Activated naive CD4-positive, alpha-beta T cell treated with Interleukin-2 at 50 U/mL for 16 hours (primary cell): ENCODE measurements around the gene MIER1.
"Not testable (repeated sequence)": the region's sequence is repeated elsewhere in the genome, so short reads cannot be mapped to it uniquely, and the experiment has no call there.

Experiments used
- DNase-seq: peaks from one replicate; pipeline ENCODE4 v3.0.0-alpha.2; 2020

Gene MIER1

GRCh38 chr1:66924756-66925557, at the start of gene MIER1, which contains the start of gene DNAI4:
Gene MIER1, plus strand, starts transcription at chr1:66924990. Its CDS starts 39 bp downstream, at chr1:66925029.
Gene DNAI4, minus strand, starts transcription at chr1:66924856. Its CDS starts 25 bp downstream, at chr1:66924831.
- peak; percentile 99 for DNase-seq

GRCh38 chr1:66876664-66877063, 48.1 kb upstream of the MIER1 start:
- no peak for DNase-seq

GRCh38 chr1:66889030-66889429, 35.8 kb upstream of the MIER1 start:
- DNase-seq, result no peak

- no peak for DNase-seq
Measured at GRCh38 chr1:66890621-66891020, 34.2 kb upstream of the MIER1 start.

DNA sequence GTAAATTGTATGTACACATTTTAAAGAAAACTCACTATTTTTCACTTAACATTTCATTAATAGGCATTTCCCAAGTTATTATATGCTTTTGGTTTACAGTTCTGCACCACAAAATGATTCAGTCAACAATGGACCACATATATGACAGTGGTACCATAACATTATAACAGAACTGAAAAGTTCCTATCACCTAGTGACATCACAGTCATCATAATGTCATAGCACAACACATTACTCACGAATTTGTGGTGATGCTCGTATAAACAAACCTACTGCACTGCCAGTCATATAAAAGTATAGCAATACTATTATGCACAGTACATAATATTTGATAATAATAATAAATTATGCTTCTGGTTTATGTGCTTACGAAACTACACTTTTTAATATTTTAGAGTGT, 31.1 kb upstream of the MIER1 start:
- DNase-seq, result no peak

GRCh38 chr1:66915203-66915602, 9.6 kb upstream of the MIER1 start:
- not testable (repeated sequence) for DNase-seq

DNA sequence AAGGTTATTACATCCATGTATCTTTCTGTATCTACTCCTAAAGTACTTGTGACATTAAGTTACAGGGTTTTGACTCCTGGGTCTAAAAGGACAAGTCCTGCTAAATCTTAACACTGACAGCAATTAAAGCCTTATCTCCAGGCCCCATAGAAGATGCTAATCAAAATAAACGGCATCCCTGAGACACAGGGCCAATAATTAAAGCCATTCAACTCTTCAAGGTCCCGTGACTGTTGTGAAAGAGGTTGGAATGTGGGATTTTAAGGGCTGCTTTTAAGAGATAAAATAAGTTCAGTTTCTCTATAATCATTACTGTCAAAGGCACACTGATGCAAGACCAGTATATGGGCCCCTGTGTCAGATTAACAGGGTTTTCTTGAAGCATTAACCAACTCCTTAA, 8.5 kb upstream of the MIER1 start:
- DNase-seq, result no peak

DNA sequence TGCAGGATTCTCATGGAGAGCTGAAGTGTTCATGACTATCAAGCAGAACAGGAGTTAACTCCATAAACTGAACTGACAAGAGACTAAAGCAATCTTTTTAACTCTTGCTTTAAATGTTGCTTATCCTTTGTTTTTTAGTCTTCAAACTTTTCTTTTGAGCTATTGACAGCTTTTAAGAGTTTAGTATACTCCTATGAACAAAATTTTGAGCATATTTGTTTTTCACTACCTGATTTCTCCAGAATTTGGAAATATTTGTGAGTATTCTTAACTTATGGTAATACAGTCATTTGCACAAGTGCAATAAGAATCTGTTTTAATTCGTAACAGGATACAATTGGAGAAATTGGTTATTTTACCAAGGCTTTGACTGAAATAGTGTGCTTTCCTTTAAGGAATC, 7.3 kb upstream of the MIER1 start:
- DNase-seq, result no peak

GRCh38 chr1:66919063-66919462, 5.7 kb upstream of the MIER1 start:
- DNase-seq, result no peak

DNA sequence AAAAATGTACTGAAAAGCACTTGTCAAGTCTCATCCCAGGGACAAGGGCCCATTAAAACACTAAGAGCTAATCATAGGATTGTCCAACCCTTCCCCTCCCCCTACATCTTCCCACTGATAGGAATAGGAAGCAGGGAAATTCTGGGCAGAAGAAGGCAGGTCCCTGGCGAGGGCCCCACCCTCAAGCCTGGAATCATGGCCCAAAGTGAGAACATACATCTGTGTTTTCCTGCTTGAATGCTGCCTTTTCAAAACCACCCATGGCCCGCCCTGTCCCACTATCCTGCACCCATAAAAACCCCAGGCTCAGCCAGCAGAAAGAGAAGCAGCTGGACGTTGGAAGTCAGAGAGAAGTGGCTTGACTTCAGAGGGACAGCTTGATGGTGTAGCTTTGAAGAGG, 5.0 kb upstream of the MIER1 start:
- no peak for DNase-seq

GRCh38 chr1:66920543-66920942, 4.2 kb upstream of the MIER1 start:
- no peak for DNase-seq

- no peak for DNase-seq
Measured at GRCh38 chr1:66925558-66925910, 744 bp downstream of the MIER1 start.

DNA sequence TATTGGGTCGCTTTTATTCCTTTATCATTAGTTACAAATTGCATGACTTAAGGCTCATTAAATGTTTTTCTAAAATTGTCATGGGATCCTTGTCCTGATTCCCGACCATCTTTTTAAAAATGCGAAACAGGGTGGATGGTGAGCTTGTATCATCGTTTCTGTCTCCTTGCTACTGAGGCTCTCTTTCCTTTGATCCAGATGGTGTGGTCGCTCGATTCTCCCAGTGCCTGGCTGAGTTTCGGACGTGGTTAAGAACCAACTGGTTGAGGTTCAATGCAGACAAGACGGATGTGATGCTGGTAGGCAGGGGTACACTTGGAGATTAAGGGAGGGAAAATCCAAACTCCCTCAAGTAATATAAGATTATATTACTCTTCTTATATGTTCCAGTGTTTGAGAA, 1.2 kb downstream of the MIER1 start:
- DNase-seq, result no peak

DNA sequence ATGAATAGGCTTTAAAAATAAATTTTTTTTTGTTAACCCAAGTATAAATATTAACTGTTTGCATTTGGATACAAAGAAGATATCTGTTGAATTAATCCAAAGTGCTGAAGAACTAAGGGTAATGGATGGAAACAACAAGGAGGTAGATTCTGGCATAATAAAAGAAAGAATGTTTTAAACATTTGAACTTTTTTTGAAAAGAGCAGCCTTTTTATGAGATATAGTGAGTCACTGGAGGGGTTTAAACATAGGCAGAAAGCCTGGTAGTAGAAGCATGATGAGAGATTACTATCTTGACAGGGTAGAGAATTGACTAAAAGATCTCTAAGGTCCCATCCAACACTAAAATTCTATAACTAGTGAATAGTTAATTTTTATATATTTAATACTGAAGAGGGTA, 2.7 kb downstream of the MIER1 start:
- no peak for DNase-seq

DNA sequence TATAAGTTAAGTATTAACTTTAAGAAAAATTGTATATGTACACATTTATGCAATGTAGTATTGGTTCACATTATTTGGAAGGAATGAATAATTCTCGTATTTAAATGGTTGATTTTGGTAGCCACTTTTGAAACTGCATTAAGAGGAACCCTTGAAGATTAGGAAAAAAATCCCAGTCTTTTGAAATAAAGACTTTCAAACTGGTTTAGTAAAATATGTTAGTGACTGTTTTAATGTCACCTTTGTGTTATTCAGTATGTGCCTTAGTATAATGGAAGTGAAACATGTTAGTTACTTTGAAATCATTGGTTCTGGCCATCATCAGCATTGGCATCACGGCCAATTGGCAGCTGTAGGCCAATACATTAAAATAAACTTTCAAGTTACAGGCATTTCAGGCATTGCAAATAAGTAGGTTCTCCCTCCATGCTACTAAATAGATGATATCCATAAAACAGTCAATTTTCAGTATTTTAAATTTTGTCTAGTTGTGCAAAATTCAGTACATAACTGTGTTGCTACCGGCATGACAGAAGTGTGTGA, 4.4 kb downstream of the MIER1 start:
- no peak for DNase-seq

GRCh38 chr1:66929691-66929998, 4.9 kb downstream of the MIER1 start:
- DNase-seq, result no peak

DNA sequence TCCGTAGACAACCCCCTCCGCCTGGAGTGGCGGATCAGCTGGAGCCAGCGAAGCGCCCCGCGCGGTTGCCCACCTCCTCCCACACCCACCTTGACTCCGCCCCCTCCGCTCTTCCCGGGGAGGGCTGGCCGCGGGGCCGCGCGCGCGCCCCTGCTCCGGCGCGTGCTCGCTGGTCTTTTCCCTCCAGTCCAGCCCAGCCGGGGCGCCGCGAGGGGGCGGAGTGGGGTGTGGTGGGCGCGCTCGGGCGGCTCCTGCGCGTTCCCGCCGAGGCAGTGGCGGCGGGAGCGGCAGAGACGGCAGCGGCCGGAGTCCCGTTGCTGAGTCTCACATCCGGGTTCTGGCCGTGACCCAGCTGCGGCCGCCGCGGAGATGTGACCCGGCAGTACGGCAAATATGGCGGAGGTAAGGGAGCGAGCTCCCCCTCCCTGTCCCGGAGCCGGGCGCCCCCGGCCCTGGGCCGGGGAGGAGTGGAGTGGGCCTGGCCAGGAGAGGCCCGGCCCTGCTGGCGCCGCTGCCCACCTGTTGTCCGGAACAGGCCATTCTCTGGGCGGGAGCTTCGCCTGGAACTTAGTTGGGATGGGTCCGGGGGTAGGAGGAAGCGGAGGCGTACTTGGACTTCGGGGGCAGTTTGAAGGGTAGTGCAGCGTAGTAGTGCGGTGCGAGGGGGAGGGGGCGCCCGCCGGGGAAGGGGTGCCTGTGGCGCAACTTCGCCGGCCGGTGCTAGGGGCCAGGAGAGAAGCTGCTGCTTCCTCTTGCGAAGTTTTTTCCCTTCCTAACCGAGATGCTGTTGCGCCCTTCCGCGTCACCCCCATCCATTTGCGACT, 5.4 kb downstream of the MIER1 start:
- peak; percentile 92 for DNase-seq

DNA sequence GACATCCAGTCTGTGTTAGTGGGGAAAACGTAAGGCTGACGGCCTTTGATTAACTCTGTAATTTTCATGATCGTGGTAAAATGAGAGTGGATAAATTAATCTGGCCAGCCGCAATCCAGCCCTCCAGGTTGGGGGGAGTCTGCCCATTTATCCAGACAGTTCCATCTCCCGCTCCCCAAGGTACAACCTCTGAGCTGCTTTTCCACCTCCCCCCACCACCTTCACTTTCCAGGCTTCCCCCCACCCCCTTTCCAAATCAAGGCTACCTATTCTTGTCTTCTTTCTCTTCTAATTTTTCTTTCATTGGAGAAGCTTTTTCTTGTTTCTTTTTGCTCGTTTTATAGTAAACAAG, 6.0 kb downstream of the MIER1 start:
- no peak for DNase-seq

- no peak for DNase-seq
Measured at GRCh38 chr1:66931590-66931989, 6.8 kb downstream of the MIER1 start.

DNA sequence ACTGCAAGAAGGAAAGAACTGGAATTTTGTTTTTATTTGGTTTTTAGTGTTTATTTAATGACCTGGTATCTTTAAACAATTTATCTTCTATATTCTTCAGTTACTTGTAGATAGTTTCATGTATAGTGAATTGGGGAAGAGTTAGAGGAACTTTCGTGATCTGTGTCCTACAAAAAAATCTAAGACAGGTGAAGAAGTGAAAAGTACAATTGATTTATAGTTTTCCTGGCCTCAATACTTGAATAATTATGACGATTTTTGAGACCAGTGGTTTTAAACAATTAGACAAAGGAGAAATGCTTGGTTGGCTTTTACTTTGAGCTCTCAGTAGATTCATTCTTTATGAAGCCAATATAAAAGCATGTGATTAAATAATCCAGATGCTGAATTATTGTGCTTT, 7.5 kb downstream of the MIER1 start:
- no peak for DNase-seq

GRCh38 chr1:66933887-66934700, 9.3 kb downstream of the MIER1 start:
- DNase-seq, result no peak

DNA sequence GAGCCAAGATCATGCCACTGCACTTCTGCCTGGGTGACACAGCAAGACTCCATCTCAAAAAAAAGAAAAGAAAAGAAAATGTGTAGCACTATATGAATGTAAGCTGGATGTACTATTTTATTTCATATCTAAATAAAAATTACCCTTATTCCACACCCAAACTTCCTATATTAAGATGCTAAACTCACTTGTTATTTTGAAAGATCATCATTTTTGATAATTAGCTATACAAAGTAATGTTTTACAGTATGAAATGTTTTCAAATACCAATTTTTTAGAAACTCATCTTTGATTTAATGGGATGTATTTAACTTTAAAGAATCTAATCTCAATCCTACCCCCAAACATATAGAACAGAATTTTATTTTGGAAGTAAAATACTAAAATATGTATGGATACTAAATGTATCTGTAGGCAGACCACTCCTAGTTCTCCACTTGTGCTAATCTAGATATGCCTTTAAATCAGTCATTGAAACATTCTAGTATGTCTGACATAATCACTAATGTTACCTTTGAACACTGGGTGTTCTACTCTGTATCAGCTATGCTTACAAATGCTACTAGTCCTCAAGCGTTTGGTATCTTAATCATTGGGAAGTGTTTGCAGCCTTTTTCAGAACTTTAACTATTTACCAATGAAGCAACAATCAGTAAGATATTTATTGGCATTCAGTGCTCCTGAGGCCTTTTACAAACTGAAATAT, 12.9 kb downstream of the MIER1 start:
- DNase-seq, result no peak

- DNase-seq, result no peak
Measured at GRCh38 chr1:66938613-66939012, 13.8 kb downstream of the MIER1 start.
